Right lobe of liver (tissue), 4 donors: ENCODE results near the gene GSTA5.

Source experiments
- POLR2A ChIP-seq: fragments of 450-650 bp; IDR thresholded peaks from one replicate; pipeline ENCODE4 v1.6.1; 2017; ENCODE audit warnings: antibody characterized with exemption, mild to moderate bottlenecking
- TF ChIP-seq, protein P1 (sequence below), 4 donors: fragments of 200-600 bp in 3 of 4; fragments of 450-650 bp in 1 of 4; IDR thresholded peaks; one replicate each; pipeline versions ENCODE4 v1.5.1 to v1.8.0; 2016 to 2022; ENCODE audit warnings: antibody characterized with exemption in 4 of 4, mild to moderate bottlenecking in 2 of 4
- donor health status: DM: no; HTN: no; CAD: no.
- donor health status: DM: no; HTN: no; CAD: no.
- donor health status: DM: no; HTN: yes; CAD: no.

DNA sequence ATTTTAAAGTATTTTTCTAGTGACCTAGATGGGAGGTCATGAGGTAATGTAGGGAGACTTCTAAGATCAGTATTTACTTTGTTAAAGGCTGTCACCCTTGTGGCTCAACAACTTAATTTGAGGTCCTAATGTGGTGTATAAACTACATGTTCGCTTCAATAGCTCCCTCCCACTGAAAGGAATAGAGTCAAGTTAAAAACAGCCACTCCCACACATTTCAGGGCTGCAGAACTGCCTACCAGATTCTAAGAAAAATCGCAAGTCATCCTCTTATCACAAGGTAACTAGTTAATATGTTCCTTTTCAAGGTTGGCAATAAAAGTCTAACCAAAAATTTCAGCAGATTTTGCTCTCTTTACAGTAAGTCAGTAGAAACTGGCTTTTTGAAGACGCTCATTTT, 52.1 kb downstream of the GSTA5 start:
- TF ChIP-seq, protein P1, sequence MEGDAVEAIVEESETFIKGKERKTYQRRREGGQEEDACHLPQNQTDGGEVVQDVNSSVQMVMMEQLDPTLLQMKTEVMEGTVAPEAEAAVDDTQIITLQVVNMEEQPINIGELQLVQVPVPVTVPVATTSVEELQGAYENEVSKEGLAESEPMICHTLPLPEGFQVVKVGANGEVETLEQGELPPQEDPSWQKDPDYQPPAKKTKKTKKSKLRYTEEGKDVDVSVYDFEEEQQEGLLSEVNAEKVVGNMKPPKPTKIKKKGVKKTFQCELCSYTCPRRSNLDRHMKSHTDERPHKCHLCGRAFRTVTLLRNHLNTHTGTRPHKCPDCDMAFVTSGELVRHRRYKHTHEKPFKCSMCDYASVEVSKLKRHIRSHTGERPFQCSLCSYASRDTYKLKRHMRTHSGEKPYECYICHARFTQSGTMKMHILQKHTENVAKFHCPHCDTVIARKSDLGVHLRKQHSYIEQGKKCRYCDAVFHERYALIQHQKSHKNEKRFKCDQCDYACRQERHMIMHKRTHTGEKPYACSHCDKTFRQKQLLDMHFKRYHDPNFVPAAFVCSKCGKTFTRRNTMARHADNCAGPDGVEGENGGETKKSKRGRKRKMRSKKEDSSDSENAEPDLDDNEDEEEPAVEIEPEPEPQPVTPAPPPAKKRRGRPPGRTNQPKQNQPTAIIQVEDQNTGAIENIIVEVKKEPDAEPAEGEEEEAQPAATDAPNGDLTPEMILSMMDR (IDR thresholded peaks at IDR 0.05): no peak
- no peak for TF ChIP-seq POLR2A
